ENCODE measurements around the gene PDE7B.

Gene PDE7B

DNA sequence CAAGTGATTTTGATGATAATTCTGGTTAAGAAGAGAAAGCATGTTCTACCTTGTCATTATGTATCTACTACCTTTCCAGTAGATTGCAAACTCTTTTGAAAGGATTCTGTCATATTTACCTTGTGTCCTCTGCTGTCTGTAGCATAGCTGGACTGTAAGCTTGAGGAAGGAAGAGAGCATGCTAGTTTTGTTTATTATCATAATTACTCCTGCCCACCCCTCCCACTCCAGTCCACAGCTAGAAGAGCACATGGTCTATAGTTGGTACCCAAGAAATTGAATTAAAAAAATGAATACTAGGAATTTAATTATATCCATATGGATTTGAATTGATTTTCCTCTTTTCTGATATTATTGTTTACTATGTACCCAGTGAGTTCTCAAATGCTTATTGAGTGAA, 40.2 kb downstream of the PDE7B start:
- DNase-seq = no peak

DNA sequence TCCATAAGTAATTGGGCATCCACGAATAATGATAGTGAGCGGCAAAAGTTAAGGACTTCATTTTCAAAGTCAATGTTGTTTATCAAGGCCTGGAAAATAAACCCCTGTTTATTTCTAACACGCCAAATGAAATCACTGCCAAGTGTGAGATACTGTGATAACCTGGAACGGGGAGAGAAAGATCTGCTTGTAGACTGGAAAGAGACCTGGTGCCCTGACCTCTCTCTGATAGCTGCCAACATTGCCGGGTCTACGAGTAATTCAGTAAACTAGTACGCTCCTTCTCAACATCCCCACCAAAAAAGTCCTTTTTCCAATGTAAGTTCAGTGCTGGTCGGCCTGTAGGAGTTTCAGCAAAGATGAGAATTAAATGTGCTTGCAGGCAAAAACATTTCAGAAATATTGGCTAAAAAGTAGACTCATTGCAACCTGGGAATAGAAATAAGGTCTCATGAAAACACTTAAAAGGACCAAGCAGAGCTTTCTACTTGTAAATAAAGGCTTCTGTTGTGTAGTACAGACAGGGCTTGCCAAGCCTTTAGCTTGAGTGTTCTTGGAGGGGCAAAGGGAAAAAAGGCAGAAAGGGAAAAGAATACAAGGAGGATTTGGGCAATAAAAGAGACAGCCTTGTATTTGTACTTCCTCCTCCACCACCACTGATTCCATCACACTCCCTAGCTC, 43.9 kb downstream of the PDE7B start:
- no peak for DNase-seq

DNA sequence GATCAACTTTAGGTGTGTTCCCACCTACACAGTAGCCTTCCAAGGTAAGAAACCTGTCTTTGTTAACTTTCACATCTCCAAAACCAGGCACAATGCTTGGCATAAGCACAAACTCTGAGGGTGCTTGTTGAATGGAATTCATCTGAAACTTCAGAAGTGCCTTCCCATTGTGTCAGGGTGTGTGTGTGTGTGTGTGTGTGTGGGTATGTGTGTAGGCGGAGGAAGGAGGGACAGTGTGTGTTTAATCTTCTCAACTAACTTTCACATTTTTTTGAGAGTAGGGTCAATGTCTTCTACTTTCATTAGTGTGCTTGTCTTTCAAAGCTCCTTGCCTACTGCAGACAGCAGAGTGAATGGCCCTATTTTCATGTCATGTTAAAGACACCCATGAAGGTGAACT, 45.6 kb downstream of the PDE7B start:
- DNase-seq = no peak

DNA sequence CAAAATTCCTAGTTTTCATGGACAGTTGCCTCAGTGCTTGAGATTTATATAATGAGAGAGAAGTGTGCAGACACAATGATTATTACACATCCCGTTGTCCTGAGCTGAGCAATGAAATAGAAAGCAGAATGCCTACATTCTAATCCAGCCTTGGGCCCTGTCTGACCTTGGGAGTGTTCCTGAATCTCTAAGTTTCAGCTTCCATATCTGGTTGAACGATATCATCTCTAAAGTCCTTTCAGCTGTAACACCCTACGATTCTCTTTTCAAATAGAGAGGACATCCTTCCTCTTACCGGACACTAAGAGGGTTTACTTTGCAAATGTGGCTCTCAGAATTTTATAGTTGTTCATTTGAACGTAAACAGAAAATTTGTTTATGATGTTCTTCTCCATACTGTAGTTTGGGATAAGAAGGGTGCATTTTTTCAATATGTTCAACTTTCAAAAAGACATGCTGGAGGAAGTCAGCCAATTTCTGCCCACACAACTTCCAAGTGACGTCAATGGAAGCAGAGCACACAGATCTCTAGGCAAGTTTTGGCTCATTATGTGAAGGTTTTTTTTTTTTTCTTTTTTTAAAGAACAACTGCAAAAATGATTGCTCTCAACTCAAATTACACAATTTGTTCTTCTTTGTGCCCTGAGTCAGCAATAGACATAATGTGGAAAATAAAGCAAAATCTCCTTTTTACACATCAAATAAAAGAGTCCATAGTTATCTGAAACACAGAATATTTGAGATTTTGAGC, 50.4 kb downstream of the PDE7B start:
- peak in 1 of 5 experiments; percentile 52 for DNase-seq

DNA sequence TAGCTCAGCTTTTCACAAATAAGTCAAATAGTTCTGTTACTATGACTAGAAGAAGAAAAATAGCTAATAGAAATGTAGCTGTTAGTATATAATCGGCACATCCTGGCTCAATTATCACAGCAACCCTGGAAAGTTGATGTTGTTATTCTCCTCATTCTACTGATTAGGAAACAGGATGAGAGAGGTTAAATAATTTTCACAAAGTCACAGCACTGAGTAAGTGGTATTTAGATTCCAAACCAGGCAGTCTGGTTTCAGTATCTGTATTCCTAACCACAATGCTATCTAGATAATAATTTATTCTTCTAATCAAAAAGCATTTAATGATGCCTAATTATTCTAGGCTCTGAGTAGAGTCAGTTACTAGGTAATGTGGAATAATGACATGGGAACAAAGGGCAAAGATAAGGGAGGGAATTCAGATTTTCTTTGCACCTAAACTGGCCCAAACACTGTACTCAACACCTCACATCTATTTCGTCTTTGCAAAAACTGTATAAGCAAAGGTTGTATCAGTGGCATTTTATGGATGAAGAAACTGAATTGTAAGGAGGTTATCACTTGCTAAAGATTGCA, 51.3 kb downstream of the PDE7B start:
- no peak for DNase-seq

DNA sequence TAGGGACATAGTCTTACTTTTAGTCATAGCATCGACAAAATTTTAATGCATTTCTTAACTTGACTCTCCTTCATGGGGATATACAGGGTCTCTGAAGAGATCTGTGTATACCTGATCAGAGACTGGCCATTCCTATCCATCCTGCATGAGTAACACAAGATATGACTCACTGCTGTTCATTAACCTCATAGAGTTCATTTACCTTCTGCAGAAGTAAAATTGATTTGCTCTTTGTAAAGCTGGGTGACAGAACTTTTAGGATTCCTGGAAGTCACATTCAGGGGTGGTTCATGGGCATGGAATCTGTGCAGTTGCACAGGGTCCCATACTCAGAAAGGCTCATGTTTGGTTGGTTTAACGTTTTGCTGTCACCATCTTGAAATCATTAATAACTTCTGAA, 53.2 kb downstream of the PDE7B start:
- DNase-seq = no peak

DNA sequence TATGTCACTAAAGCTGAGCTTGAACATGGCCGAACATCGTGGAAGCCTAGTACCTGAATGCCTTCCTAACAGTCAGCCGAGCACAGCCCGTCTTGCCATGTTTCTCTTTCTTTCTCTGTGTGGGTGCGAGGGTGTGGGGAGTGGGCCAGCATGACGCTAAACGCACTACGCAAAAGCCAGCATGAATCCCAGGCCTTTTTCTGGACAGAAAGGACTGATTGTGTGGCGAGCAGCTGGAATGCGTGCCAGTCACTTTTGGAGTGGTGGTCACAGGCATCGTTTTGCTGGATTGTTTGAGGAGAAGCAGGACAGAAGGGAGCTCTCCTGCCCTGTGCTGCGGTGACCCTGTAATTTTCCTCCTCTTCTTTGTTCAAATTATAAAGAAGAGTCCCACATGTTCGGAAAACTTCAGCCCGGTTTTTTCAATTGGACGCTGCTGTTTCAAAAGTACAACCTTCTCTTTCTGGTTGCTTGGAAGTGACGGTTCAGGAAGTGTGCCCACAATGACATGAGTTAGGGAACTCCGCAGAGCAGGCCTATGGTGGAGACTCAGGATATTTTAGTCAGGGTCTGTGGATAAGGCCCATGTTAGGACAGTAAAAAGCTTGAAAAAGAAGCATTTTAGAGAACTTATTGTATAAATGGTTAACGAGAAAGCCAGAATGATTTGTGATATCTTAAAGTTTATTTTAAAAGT, 54.3 kb downstream of the PDE7B start:
- DNase-seq = no peak

DNA sequence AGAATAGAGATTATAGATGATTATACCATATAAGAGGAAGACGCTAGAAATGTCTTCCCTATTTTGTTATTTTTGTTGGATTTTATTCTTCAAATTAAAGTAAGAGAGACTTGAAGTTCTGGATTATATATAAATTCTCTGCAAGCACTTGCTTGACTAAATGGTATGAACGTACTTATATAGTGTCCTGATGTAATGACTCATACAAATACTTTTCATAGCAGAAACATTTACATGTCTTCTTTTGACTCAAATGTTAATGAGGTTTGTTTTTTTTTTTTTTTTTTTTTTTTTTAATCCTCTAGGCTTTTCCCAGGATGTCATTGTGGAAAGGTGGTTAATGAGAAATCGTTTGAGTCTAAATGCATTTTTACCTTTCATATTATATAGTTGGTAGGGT, 55.0 kb downstream of the PDE7B start:
- peak in 1 of 5 experiments; percentile 66 for DNase-seq

DNA sequence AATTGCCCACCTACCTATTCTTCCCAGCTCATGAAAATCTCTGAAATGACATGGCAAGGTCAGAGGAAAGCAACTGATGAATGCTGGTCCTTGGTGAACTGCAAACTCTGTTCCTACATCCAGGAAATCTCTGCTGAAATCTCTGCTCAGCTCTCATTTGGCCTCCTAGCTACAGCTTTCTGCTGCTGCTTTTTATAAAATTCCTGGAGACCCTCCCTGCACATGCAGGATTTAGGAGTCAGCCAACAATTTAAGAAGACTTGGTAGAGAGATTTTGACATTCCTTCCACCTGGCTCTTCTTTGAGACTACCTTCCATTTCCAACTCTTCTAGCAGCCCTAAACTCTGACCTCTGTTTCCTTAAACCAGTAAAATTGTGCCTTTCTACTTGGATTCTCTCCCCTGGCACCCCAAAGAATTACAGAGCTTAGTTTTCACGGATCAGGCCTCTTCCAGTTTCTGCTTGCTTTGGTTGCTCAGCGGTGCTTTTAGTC, 55.5 kb downstream of the PDE7B start:
- DNase-seq = no peak

DNA sequence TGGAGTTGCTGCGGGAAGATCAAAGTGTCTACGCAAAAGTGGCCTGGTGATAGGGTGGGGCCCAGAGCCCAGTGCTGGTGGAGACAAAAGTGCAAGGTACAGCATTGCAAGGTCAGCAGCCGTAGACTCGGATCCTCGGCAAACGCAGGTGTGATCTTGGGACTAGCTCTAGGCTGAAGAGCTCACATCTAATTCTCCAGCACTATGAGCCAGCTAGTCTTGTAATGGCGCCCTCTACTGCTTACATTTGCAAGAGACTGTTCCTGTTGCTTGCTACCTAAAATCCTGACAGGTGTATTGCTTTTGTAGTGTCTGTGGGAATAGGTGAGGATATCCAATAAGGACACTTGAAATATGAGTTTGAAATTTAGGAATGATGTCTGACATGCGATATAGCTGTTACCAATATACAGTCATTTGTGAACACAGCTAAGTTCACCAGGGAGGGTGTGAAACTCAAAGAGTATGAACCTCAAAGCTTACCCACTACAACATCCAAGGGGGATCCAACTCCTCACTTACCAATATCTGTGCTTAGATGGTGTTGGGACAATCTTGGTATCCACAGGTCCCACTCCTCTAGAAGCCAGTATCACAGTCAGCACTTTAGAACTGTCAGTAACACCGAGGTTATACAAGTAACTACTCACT, 58.4 kb downstream of the PDE7B start:
- peak in 4 of 5 experiments; percentile 7 to 82 (median 22) for DNase-seq

DNA sequence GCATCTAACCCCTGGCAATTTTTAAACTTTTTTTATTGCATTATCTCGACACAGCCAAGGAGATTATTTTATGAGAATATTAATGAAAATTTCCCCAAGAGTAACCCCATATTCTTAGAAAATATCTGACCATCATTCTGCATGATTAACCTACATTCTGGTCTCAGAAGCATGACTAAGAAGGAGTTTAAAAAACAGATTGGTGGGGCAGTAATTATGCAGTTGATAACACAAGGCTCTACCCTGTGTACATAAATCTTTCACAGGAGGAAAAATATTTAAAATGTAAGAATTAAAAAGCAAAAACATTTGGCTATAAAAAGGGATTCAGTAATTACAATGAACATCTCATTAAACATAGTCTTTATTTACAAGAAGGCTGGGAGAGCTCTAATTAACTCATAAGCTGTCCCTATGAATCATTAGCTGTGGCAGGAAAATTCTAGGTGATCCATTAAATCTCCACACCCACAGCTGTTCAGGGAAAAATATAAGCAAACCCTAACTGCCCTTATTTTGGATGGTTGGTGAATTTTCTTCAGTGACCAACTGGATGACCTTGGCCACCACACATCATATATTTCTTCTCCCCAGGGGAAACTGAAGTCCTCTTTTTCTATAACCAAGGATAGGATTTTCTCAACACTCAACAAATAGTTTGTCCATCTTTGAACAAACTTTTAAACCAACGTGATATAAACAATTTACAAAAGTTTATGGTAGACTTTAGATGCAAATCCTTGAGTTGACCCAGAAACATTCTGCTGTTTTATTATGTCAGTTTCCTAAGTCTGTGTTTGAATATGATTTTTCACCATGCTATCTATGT, 59.5 kb downstream of the PDE7B start:
- DNase-seq = no peak

DNA sequence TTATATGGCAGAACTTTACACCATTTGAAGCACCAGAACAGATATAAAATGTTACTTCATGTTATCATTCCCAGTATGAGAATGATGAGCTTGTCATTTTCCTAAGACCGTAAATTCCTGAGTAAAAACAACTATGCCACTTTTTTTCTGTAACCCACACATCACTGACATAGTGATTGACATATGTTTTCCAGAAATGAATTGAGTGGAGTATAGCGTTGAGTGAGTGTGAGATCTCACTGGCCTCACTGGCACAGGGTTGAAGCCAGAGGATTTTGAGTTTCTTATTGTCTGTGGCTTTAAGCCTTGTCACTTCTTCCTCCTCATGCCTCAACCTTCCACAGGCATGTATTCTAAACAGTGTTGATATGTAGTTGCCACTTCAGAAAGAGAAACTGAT, 62.3 kb downstream of the PDE7B start:
- DNase-seq = no peak

DNA sequence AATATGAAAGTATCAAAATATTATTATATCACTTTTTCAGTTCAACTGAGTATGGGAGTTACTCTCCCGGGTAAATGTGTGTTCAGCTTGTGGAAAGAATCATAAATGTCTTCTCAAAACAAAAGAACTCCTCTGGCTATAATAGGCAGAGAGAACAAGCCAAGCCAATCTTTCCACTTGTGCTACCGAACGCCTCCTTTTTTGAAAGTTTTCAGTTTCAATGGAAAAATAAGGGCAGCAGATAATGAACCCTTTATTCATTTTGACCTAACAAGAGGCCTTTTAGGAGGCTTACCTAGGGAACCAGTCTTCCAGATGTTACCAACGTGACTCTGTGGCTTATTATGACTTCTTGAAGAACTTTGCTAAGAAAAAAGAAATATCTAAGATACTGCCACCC, 67.5 kb downstream of the PDE7B start:
- no peak for DNase-seq

DNA sequence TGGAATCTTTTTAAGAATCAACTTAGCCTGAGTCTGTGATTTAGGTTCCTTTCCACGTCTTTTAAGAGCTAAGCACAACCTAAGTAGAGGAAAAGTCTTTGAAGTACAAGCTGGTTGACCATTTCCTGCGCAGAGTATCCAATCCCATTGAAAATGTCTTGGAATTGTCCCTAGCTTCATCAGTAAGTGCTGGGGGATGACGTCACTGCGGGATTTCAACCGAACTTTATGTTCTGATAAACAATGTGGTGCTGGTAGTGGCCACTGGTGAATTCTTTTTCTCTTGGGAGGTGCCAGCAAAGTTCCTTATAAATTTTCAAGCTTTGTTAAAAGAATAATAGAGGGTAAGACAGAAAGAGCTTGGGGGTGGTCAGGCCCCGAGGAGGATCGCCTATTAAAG, 69.2 kb downstream of the PDE7B start:
- DNase-seq = no peak

DNA sequence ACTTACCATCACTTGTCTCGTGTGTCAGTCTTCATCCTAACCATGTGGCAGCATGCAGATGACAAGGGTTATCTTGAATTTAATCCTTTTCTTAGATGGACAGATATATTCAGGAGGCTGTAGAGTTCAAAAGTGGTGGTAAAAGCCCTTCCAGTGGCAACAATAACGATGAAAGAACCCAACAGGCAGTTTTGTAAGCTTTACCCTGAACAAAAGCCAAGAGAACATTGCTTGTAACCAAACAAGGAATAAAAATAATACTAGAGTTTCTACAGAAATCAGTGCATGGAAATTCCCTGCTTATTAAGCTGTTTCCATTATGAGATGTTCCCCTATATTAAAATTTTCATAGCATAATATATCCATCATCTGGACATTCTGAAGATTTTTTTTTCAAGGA, 69.7 kb downstream of the PDE7B start:
- no peak for DNase-seq

DNA sequence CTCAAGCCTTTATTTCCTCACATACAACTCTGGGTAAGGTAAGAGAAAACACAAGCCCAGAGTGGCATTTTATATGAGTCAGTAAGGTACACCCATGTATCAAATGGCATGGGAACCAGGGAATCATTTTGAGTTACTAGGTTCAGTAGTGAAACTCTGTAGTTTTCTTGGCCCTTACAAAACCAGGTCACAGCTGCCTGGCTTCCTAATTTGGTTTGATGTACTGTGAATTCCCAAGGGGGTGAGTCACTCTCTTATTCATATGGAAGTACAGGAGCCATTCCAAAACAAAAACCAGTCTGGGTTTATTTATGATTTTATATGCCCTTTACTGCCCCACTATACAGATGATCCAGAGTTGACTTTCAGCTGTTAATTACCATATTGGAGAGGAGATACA, 70.7 kb downstream of the PDE7B start:
- DNase-seq = no peak

DNA sequence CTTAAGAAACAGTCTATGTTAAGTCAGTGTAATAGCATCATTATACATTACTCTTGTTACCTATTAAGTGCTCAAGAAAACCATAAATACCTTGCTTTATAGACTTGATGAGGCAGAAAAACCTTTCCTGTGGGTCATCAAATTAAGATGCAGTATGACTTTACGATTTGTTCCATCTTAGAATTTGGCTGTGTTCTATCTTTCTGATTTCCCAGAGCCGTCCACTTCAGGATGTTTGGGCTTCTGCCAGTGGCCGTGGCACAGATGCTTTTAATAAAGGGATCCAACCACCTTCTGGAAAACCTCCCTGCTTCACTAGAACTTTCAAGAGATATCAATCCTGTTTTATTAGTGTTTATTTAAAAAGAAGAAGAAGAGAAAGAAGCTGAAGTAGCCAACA, 71.2 kb downstream of the PDE7B start:
- no peak for DNase-seq

DNA sequence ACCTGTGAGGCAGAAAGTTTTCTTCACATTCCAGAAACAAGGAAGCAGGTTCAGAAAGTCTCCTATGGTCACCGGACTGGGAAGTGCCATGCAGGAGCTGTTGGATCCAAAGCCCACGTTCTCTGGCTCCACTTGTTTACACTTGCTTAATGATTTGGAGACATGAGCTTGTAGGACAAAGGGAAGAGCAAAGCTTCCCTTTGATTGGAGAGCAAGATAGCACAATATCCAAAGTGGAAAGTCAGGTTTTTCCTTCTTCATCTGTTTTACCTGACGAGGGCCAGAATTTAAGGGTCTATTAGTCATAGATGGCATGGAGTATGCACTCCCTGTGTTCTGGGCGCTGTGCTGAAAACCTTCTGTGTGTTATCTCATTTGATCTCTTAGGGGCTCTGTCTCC, 81.2 kb downstream of the PDE7B start:
- no peak for DNase-seq

DNA sequence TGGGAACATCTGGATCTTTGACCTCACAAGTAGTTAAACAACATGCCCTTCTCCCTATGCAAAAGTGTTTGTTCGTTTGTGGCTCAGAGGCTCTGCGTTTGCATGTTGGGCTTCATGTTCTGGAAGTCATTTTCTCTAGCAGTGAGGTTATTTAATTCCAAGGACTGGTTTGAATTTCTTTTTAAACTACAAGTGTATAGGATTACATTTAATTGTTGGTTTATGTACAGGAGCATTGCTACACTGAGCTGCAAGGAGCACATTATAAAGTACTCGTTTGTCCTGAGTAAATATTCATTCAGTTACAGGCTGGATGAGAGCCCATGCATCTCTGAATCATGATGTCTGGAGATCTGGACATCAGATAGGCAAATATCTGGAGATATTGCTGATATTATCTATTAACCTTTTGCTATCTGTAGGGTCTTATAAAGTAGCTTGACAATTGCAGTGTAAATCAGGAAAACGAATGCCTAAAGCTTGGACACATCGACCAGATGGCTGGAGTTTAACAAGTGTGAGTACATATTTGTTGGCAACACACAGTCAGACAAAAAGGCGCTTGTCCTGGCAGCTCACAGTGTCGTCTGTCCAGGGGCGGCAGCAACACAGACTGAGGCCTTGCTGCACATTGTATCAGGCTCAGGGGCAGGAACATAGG, 84.6 kb downstream of the PDE7B start:
- no peak for DNase-seq

DNA sequence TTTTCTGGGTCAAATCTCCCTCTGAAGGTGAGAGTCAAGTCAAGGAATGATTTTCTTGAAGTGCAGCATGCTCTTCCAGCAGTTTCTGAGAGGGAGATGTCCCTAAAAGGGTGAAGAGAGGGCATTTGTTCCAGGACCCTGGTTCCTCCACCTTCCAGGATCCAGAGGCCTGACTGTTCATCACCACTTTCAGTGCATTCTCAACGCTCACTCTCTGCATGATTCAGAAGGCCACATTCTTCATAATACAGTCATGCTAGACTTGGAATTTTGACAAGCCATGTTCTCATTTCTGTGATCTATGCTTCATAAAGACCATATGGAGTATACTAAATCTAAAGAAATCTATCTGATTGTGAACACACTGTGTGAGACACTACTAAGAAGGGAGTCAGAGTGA, 85.1 kb downstream of the PDE7B start:
- no peak for DNase-seq

DNA sequence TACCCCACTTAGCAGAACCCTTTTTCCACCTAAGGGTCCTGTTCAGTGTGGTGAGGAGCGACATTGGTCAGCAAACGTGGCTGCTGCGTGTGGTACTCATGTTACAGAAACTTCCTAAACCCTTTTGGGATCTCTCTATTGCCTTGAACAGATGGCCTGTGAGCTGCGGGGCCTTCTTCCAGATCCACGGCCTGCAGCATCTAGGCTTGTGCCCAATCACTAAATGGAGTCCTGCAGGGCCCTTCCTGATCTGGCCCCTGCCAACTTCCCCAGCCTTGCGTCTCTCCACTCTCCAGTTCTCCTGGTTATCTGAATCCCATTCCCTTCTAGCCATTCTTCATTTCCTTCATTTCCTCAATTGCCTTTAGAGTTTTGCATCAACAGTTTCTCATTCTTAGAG, 85.6 kb downstream of the PDE7B start:
- DNase-seq = no peak
